RWPE1 (cell line): ENCODE results near the gene WWP2.

Experiments
- CTCF ChIA-PET: fragments of 350-600 bp; sonication (Branson Sonifier 250); formaldehyde crosslinking; extraction: SDS; loops from one replicate; lab custom pipeline; 2021; lab: Yijun Ruan, JAX
- POLR2A ChIA-PET: fragments of 400-600 bp; formaldehyde crosslinking; extraction: SDS; loops from one replicate; lab custom pipeline; 2020; ENCODE audit warnings: antibody characterized with exemption; ENCODE audit not compliant: low non-redundant PET; lab: Yijun Ruan, JAX
- DNase-seq: peaks from one replicate; pipeline ENCODE4 v3.0.0; 2012; ENCODE audit warnings: low spot score
- H3K27ac ChIP-seq: fragments of 450-650 bp; 2 replicates; pipeline ENCODE4 v1.5.1; 2017
- TF ChIP-seq, protein P1 (sequence below): fragments of 450-650 bp; conservative IDR thresholded peaks from 2 replicates; pipeline ENCODE4 v1.5.1; 2017; ENCODE audit warnings: low read depth, mild to moderate bottlenecking

WWP2 gene

DNA sequence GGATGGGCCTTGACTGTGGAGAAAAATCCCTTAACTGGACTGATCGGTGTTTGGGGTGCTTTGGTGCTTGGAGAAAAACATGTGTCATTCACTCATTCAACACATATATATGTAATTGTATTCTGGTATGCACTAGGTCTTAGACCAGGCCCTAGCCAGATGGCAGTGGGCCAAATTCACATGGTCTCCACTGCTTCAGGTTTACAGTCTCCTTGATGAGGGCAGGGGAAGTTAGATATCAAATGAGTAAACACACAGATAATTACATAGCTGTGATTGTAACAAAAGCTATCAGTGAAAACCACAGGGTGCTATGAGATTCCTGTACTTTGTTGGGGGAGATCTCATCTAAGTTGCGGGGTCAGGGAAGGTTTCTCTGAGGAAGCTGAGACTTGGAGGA lies 78.8 kb downstream of the WWP2 start:
- H3K27ac ChIP-seq = no peak overlapping the region
- TF ChIP-seq, protein P1, sequence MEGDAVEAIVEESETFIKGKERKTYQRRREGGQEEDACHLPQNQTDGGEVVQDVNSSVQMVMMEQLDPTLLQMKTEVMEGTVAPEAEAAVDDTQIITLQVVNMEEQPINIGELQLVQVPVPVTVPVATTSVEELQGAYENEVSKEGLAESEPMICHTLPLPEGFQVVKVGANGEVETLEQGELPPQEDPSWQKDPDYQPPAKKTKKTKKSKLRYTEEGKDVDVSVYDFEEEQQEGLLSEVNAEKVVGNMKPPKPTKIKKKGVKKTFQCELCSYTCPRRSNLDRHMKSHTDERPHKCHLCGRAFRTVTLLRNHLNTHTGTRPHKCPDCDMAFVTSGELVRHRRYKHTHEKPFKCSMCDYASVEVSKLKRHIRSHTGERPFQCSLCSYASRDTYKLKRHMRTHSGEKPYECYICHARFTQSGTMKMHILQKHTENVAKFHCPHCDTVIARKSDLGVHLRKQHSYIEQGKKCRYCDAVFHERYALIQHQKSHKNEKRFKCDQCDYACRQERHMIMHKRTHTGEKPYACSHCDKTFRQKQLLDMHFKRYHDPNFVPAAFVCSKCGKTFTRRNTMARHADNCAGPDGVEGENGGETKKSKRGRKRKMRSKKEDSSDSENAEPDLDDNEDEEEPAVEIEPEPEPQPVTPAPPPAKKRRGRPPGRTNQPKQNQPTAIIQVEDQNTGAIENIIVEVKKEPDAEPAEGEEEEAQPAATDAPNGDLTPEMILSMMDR = no peak
- ChIA-PET POLR2A (interaction anchor here (0.5 kb wide), 1 partner anchor 10 kb away, joined by 9 read pairs; no protein-coding TSS in a partner anchor), CTCF (interaction anchor here (0.6 to 1.1 kb wide), 2 partner anchors 28 to 277 kb away, joined by 3 read pairs; no protein-coding TSS in a partner anchor)
- no peak for DNase-seq

DNA sequence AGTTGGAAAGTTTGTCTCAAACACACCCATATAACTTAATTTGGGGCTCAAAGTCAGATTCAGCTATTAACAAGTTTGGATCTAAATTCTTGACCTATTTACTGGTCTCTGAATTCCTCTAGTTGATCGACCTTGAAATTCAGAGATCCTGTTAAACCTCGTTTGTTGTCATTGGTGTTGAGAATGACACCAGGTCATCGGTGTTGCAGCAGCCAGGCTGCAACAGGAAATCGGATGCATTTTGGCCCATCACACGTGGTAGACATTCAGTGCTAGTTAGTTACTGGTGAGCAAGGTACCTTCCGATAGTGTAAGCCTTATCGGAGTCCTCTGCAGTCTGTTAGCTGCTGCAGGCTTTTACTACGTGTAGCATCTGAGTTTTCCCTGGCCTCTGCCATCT lies 82.3 kb downstream of the WWP2 start:
- TF ChIP-seq, protein P1 = no peak
- H3K27ac ChIP-seq = no peak overlapping the region
- CTCF ChIA-PET = interaction anchor here (0.8 kb wide), 1 partner anchor 14 kb away, joined by 3 read pairs; no protein-coding TSS in a partner anchor
- DNase-seq = no peak
- POLR2A ChIA-PET = no interaction called here

DNA sequence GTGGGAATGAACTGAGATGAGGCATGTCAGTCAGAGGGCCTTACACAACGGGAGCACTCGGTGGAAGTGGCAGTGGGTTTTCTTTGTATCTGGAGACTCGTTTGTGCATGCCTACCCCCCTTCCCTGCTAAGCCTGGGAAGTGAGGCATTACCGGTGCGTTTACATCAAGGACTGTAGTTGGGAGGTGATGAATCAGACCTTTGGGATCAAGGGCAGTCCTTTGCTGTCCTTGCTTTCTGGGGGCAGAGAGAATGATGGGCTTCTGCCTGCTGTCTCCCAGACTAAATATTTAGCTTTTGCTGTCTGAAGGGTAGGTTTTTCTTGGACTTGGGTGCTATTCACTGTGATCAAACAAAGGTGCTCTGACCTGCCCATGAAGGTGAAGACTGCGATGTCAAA lies 83.0 kb downstream of the WWP2 start:
- POLR2A ChIA-PET = no interaction called here
- CTCF ChIA-PET = interaction anchor here (0.6 to 0.8 kb wide), 2 partner anchors 13 to 85 kb away, joined by 3 read pairs; no protein-coding TSS in a partner anchor
- DNase-seq = no peak

DNA sequence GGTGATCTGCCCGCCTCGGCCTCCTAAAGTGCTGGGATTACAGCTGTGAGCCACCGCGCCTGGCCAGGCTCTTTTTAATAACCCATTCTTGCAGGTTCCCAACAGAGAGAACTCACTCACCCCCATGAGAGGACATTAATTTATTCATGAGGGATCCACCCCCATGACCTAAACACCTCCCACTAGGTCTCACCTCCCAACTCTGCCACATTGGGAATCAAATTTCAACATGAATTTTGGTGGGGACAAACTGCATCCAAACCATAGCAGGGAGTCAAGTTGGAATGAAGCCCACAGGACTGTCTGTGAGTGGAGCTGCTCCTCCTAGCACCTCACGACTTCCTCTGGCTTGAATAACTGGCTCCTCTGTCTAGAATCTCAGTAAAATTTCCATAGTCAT lies 85.5 kb downstream of the WWP2 start:
- CTCF ChIA-PET = no interaction called here
- no peak for DNase-seq
- TF ChIP-seq, protein P1 = no peak
- H3K27ac ChIP-seq = no peak overlapping the region
- POLR2A ChIA-PET = no interaction called here

More for the DNA sequence above, 83.0 kb downstream of the WWP2 start:
- no peak overlapping the region for H3K27ac ChIP-seq
- TF ChIP-seq, protein P1 = no peak

DNA sequence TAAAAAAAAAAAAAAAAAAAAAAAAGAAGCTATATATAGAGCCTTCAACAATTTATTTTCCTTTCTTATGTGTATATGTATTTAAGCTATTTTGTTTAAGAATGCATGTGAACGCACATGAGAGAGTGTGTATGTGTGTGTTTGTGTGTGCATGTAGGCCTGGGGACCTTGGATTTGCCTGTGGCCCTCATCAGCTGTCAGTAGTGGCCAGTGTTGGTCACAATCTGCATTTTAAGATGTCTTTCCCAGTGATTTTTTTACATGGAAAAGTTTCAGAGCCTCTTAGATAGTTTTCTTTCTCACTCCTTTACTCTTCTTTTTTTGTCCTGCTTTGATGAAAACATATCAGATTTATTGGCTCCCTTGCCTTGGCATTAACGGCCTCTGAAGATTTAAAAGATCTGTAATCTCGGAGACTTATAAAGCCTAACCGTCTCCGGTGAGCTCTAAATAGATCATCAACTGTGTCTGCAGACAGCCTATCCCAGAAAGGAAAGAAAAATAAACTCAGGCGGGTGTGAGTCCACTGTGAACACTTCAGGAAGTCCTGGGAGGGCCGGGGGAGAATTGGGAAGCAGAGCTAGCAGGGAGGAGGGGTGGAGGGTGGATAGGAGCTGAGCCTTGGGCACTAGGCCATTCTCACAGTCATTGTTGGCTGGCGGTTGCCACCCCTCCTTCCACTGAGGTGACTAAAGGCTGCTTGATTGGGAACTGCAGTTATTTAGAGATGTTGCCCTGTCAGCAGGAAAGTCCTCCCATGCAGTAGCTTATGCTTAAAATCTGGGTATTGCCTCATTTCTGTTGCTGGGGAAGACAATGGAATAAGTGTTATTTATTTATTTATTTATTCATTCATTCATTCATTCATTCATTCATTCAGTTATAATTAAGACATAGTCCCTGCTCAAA lies 86.8 kb downstream of the WWP2 start:
- ChIA-PET CTCF (interaction anchor here (0.6 kb wide), 1 partner anchor 1453 kb away, joined by 5 read pairs; no protein-coding TSS in a partner anchor), POLR2A (no interaction called here)
- DNase-seq = no peak
- no peak overlapping the region for H3K27ac ChIP-seq
- TF ChIP-seq, protein P1 = no peak

DNA sequence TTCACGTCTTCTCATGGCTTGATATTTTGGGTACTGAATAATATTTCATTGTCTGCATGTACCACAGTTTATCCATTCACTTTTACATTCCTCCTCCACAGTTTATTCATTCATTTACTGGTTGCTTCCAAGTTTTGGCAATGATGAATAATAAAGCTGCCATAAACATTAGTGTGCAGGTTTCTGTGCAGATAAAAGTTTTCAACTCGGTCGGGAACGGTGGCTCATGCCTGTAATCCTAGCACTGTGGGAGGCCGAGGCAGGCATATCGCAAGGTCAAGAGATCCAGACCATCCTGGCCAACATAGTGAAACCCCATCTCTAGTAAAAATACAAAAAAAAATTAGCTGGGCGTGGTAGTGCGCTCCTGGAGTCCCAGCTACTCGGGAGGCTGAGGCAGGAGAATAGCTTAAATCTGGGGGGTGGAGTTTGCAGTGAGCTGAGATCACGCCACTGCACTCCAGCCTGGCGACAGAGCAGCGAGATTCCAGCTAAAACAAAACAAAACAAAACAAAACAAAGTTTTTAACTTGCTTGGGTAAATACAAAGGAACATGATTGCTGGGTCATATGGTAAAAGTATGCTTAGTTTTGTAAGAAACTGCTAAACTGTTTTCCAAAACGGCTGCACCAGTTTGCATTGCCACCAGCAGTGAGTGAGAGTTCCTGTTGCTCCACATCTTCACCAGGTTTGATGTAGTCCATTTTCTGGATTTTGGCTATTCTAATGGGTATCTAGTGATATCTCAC lies 89.5 kb downstream of the WWP2 start:
- ChIA-PET POLR2A (interaction anchor here (0.6 kb wide), 1 partner anchor 10 kb away, joined by 9 read pairs; no protein-coding TSS in a partner anchor), CTCF (no interaction called here)
- DNase-seq = no peak
- no peak overlapping the region for H3K27ac ChIP-seq
- TF ChIP-seq, protein P1 = no peak
